ENCODE measurements around the gene SOS1.

Gene SOS1

GRCh38 chr2:39050109-39050508, 70.7 kb downstream of the SOS1 start:
- no peak overlapping the region for H3K4me3 ChIP-seq (ENCODE audit: low read depth, low read length)
- TF ChIP-seq CTCF (IDR thresholded peaks at IDR 0.05; ENCODE audit: low read depth, low read length), result no peak

- TF ChIP-seq CTCF (IDR thresholded peaks at IDR 0.05; ENCODE audit: low read depth, low read length), result no peak
- no peak overlapping the region for H3K4me3 ChIP-seq (ENCODE audit: low read depth, low read length)
Measured at GRCh38 chr2:39039072-39039471, 81.8 kb downstream of the SOS1 start.

GRCh38 chr2:39033980-39034379, 86.9 kb downstream of the SOS1 start:
- no peak for TF ChIP-seq CTCF (IDR thresholded peaks at IDR 0.05; ENCODE audit: low read depth, low read length)
- H3K4me3 ChIP-seq (ENCODE audit: low read depth, low read length), result no peak overlapping the region

- TF ChIP-seq CTCF (IDR thresholded peaks at IDR 0.05; ENCODE audit: low read depth, low read length), result no peak
- no peak overlapping the region for H3K4me3 ChIP-seq (ENCODE audit: low read depth, low read length)
Measured at GRCh38 chr2:39027421-39027820, 93.4 kb downstream of the SOS1 start.

GRCh38 chr2:39024833-39025232, 96.0 kb downstream of the SOS1 start:
- no peak for TF ChIP-seq CTCF (IDR thresholded peaks at IDR 0.05; ENCODE audit: low read depth, low read length)
- no peak overlapping the region for H3K4me3 ChIP-seq (ENCODE audit: low read depth, low read length)

GRCh38 chr2:39023649-39024048, 97.2 kb downstream of the SOS1 start:
- no peak for TF ChIP-seq CTCF (IDR thresholded peaks at IDR 0.05; ENCODE audit: low read depth, low read length)
- H3K4me3 ChIP-seq (ENCODE audit: low read depth, low read length), result no peak overlapping the region

GRCh38 chr2:39022642-39023235, 98.1 kb downstream of the SOS1 start:
- TF ChIP-seq CTCF (IDR thresholded peaks at IDR 0.05; ENCODE audit: low read depth, low read length), result no peak
- no peak overlapping the region for H3K4me3 ChIP-seq (ENCODE audit: low read depth, low read length)
